K562 (cell line): ENCODE measurements around the gene TMEM266. TPM values are rescaled to one million over a fixed set of nuclear protein-coding genes. Genes with fewer than 3 reads are reported as not detected.

Experiments
- ATAC-seq: fragments of 200-7000 bp; cut with Tn5 transposase; 3 replicates; pipeline ENCODE4 v1.9.1; 2020; ENCODE audit warnings: moderate library complexity
- BruUV-seq: library from RNA; stranded (reverse); fragments of 400-500 nt; replicated peaks from 2 replicates; lab custom pipeline; 2021; lab: Mats Ljungman, UMichigan
- CTCF ChIA-PET: fragments of 300-600 bp; formaldehyde crosslinking; extraction: SDS; loops from one replicate; lab custom pipeline; 2021; ENCODE audit warnings: low intra/inter-chr PET ratio; lab: Yijun Ruan, JAX
- POLR2A ChIA-PET: fragments of 300-600, 350-650 bp; sonication (Branson Sonifier 250); formaldehyde crosslinking; extraction: SDS; loops from one replicate; lab custom pipeline; 2021; ENCODE audit warnings: antibody characterized with exemption, inconsistent platforms; lab: Yijun Ruan, JAX
- DNase-seq, 4 experiments: peaks; one replicate each; pipeline versions ENCODE4 v3.0.0 to v3.0.0-alpha.2; 2011 to 2018; ENCODE audit warnings: low spot score in 3 of 4, mixed read lengths in 3 of 4; ENCODE audit errors: extremely low read depth in 1 of 4
- FAIRE-seq: peaks from 2 replicates; lab custom pipeline; 2011; peaks lifted over from hg19 to GRCh38; lab: Jason Lieb, UNC
- H2AFZ ChIP-seq: 2 replicates; pipeline ENCODE4 v1.6.0; 2011; ENCODE audit warnings: low read depth, low read length, control low read depth, inconsistent platforms
- H3K27ac ChIP-seq: fragments of 200-600 bp; 3 replicates; pipeline ENCODE4 v1.8.0; 2011; ENCODE audit warnings: low read depth, mild to moderate bottlenecking, control low read depth, inconsistent platforms, low read length, moderate library complexity, mixed read lengths; ENCODE audit errors: extremely low read depth
- H3K27me3 ChIP-seq, 2 experiments: fragments of 300-600 bp in 1 of 2; 2 replicates in 1 of 2; 3 replicates in 1 of 2; pipeline versions ENCODE4 v1.6.0 to v1.8.0; 2011; ENCODE audit warnings: inconsistent platforms in 2 of 2, low read length in 2 of 2, mild to moderate bottlenecking in 1 of 2, mixed read lengths in 1 of 2, moderate library complexity in 1 of 2; ENCODE audit not compliant: control insufficient read depth in 2 of 2, insufficient read depth in 2 of 2
- H3K36me3 ChIP-seq: fragments of 300-600 bp; 3 replicates; pipeline ENCODE4 v1.8.0; 2011; ENCODE audit warnings: mild to moderate bottlenecking, low read length, inconsistent platforms; ENCODE audit not compliant: control insufficient read depth, insufficient read depth
- H3K4me1 ChIP-seq, 2 experiments: fragments of 200-600 bp in 1 of 2; replicated peaks in 1 of 2; 2 replicates in 1 of 2; 3 replicates in 1 of 2; pipeline versions ENCODE4 v1.5.1 to v1.8.0; 2011; ENCODE audit warnings: inconsistent platforms in 2 of 2, low read length in 2 of 2, mild to moderate bottlenecking in 1 of 2, mixed read lengths in 1 of 2, moderate library complexity in 1 of 2; ENCODE audit not compliant: control insufficient read depth in 2 of 2, insufficient read depth in 2 of 2
- H3K4me2 ChIP-seq: 2 replicates; pipeline ENCODE4 v1.6.1; 2011; ENCODE audit warnings: low read length, control low read depth, inconsistent platforms, mixed read lengths; ENCODE audit not compliant: insufficient read depth
- H3K4me3 ChIP-seq: fragments of 200-600 bp; sonication (generic), shearing (Covaris generic); 2 replicates; pipeline ENCODE4 v1.5.1; 2016; ENCODE audit warnings: control low read depth, inconsistent platforms
- H3K79me2 ChIP-seq: fragments of 200-600 bp; 3 replicates; pipeline ENCODE4 v1.8.0; 2011; ENCODE audit warnings: low read length, inconsistent platforms; ENCODE audit not compliant: control insufficient read depth, insufficient read depth
- H3K9ac ChIP-seq, 2 experiments: 2 replicates each; pipeline versions ENCODE4 v1.6.0 to v1.6.1; 2011; ENCODE audit warnings: low read depth in 2 of 2, low read length in 2 of 2, control low read depth in 1 of 2, inconsistent platforms in 1 of 2, mild to moderate bottlenecking in 1 of 2, mixed read lengths in 1 of 2; ENCODE audit not compliant: insufficient read depth in 1 of 2
- H3K9me1 ChIP-seq: one replicate; pipeline ENCODE4 v1.6.0; 2011; ENCODE audit warnings: inconsistent platforms, mild to moderate bottlenecking, low read length, moderate library complexity; ENCODE audit not compliant: control insufficient read depth, insufficient read depth
- H3K9me3 ChIP-seq: replicated peaks from 2 replicates; pipeline ENCODE4 v1.5.1; 2011; ENCODE audit warnings: low read depth, low read length, inconsistent platforms; ENCODE audit not compliant: control insufficient read depth, insufficient read depth
- H4K20me1 ChIP-seq: replicated peaks from 2 replicates; pipeline ENCODE4 v1.6.1; 2011; ENCODE audit warnings: low read length, inconsistent platforms, mixed read lengths; ENCODE audit not compliant: control insufficient read depth, insufficient read depth
- MLLT1 ChIP-seq, 2 experiments: fragments of 450-650 bp; IDR thresholded peaks; 2 replicates each; pipeline ENCODE4 v1.6.1; 2016
- RBM14 ChIP-seq: fragments of 200-400 bp; formaldehyde crosslinking; IDR thresholded peaks from 2 replicates; pipeline ENCODE4 v1.6.1; 2018; ENCODE audit warnings: low read depth, mild to moderate bottlenecking, low read length, moderate library complexity, borderline replicate concordance; ENCODE audit not compliant: insufficient read depth
- WGBS: fragments of 100-300 bp; shearing (Covaris generic); methylation state at CpG from one replicate; pipeline ENCODE4 v1.1.6; 2016; ENCODE audit warnings: low coverage, mixed read lengths; ENCODE audit not compliant: insufficient coverage; ENCODE audit errors: missing lambda C conversion rate; 5-methylcytosine and 5-hydroxymethylcytosine counted together
- in situ Hi-C: fragments of 300-500 bp; cut with MboI; formaldehyde crosslinking; loops from 4 replicates; pipeline ENCODE4 v1.15.0; 2018; ENCODE audit warnings: inconsistent platforms, mixed read lengths
- intact Hi-C: fragments of 100-400 bp; cut with micrococcal nuclease; formaldehyde crosslinking; loops from 2 replicates; pipeline ENCODE4 v1.14.2; 2022
- polyA plus RNA-seq, 8 experiments: library from polyadenylated mRNA; depleted of rRNA in 4 of 8; stranded (reverse) in 5 of 8; unstranded in 3 of 8; fragments of >200 nt; fragmentation: Nextera tagmentation in 2 of 8; fragmentation: Illumina TruSeq in 1 of 8; extraction: Ambion mirVana in 2 of 8; extraction: Trizol in 1 of 8; gene quantifications; 2 replicates each; pipeline versions ENCODE4 v1.2.1 to v1.2.3, GENCODE V29; 2011 to 2014; ENCODE audit warnings: inconsistent platforms in 1 of 8, missing spikeins in 1 of 8
- total RNA-seq, 7 experiments: library from RNA; depleted of rRNA in 6 of 7; stranded (reverse); fragments of >200 nt in 6 of 7; fragmentation: Illumina TruSeq in 2 of 7; extraction: Trizol in 2 of 7; gene quantifications; 2 replicates each; pipeline versions ENCODE4 v1.2.1 to v1.2.3, GENCODE V29; 2011 to 2021; ENCODE audit warnings: low replicate concordance in 1 of 7
- TF ChIP-seq, protein P1 (sequence below): sonication (generic); formaldehyde crosslinking; IDR thresholded peaks from 2 replicates; pipeline ENCODE4 v1.8.1; 2023; ENCODE audit warnings: mild to moderate bottlenecking, missing genetic modification reagents, moderate library complexity

Gene TMEM266
- total and polyA plus RNA-seq, 9 of the 15 experiments (the other 6 are each of a cell fraction or from before 2014, with no cell fraction given), result not detected

- no peak for FAIRE-seq
- Histone ChIP-seq H3K36me3 (peaks cover 32% of the 10 kb centered on the region), H3K9ac (no peak overlapping the region), H3K4me2 (no peak overlapping the region), H3K4me3 (no peak overlapping the region), H2AFZ (no peak overlapping the region), H3K27ac (no peak overlapping the region), H3K4me1 (no peaks in the 10 kb centered on the region; a peak in 1 of 5 replicates), H3K9me1 (no peaks in the 10 kb centered on the region), H3K27me3 (no peaks in the 10 kb centered on the region), H4K20me1 (no peaks in the 10 kb centered on the region), H3K79me2 (no peaks in the 10 kb centered on the region), H3K9me3 (no peaks in the 10 kb centered on the region; the same call in 1 of the 2 replicates)
- no TSS peak for BruUV-seq
- ChIA-PET CTCF (interaction anchor here (1.2 kb wide), 1 partner anchor 99 kb away, joined by 7 read pairs; no protein-coding TSS in a partner anchor), POLR2A (interaction anchor here (0.6 to 1.0 kb wide), 2 partner anchors 13 to 96 kb away, joined by 3 read pairs; no protein-coding TSS in a partner anchor)
- 69% methylated on average over 4 of the region's 4 CpGs for WGBS
- intact Hi-C loops, result no loop called here
- in situ Hi-C loops, result no loop called here
- no peak for ATAC-seq
- TF ChIP-seq RBM14, result no peak
- no peak for TF ChIP-seq MLLT1 (IDR thresholded peaks at IDR 0.05)
- TF ChIP-seq, protein P1, sequence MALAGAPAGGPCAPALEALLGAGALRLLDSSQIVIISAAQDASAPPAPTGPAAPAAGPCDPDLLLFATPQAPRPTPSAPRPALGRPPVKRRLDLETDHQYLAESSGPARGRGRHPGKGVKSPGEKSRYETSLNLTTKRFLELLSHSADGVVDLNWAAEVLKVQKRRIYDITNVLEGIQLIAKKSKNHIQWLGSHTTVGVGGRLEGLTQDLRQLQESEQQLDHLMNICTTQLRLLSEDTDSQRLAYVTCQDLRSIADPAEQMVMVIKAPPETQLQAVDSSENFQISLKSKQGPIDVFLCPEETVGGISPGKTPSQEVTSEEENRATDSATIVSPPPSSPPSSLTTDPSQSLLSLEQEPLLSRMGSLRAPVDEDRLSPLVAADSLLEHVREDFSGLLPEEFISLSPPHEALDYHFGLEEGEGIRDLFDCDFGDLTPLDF (CRISPR knock-in tag), result no peak
- DNase-seq, result no peak
These were observed 174.6 kb downstream of the TMEM266 start for GRCh38 chr15:76234337-76234889.
